ENCODE measurements around the gene POLR3A.

GRCh38 chr10:77962350-77963146 is 66.8 kb downstream of the POLR3A start:
- TF ChIP-seq EZH2phosphoT487 (IDR thresholded peaks at IDR 0.05; ENCODE audit: borderline replicate concordance, low read length): no peak
- no peak for TF ChIP-seq CTCF (conservative IDR thresholded peaks at IDR 0.05; ENCODE audit: low read depth, low read length)
- TF ChIP-seq EZH2 (IDR thresholded peaks at IDR 0.05; ENCODE audit: low read length, unreplicated experiment): no peak

All from PC-3 (cell line).